Measurements from ENCODE around the gene GPR25.

Gene GPR25

GRCh38 chr1:200919386-200919785 is 46.6 kb downstream of the GPR25 start (continued):
- TF ChIP-seq, protein P1, sequence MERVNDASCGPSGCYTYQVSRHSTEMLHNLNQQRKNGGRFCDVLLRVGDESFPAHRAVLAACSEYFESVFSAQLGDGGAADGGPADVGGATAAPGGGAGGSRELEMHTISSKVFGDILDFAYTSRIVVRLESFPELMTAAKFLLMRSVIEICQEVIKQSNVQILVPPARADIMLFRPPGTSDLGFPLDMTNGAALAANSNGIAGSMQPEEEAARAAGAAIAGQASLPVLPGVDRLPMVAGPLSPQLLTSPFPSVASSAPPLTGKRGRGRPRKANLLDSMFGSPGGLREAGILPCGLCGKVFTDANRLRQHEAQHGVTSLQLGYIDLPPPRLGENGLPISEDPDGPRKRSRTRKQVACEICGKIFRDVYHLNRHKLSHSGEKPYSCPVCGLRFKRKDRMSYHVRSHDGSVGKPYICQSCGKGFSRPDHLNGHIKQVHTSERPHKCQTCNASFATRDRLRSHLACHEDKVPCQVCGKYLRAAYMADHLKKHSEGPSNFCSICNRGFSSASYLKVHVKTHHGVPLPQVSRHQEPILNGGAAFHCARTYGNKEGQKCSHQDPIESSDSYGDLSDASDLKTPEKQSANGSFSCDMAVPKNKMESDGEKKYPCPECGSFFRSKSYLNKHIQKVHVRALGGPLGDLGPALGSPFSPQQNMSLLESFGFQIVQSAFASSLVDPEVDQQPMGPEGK (tag by site-specific recombination; IDR thresholded peaks at IDR 0.05), result no peak
- no peak for TF ChIP-seq ZNF114 (tag by site-specific recombination; IDR thresholded peaks at IDR 0.05)
- no peak for TF ChIP-seq ZNF146 (tag by site-specific recombination; IDR thresholded peaks at IDR 0.05)
- TF ChIP-seq ZNF707 (tag by site-specific recombination; IDR thresholded peaks at IDR 0.05), result no peak
- no peak for TF ChIP-seq ZNF266 (tag by site-specific recombination; IDR thresholded peaks at IDR 0.05; ENCODE audit: low read depth)
- TF ChIP-seq ZNF239 (tag by site-specific recombination; IDR thresholded peaks at IDR 0.05), result no peak
- no peak for TF ChIP-seq ZNF670 (tag by site-specific recombination; IDR thresholded peaks at IDR 0.05; ENCODE audit: low read depth)
- no peak for TF ChIP-seq ZNF555 (tag by site-specific recombination; conservative IDR thresholded peaks at IDR 0.05)
- TF ChIP-seq BCL11B (tag by site-specific recombination; IDR thresholded peaks at IDR 0.05; ENCODE audit: low read depth), result no peak
- no peak for TF ChIP-seq ZBTB1 (tag by site-specific recombination; IDR thresholded peaks at IDR 0.05)

DNA sequence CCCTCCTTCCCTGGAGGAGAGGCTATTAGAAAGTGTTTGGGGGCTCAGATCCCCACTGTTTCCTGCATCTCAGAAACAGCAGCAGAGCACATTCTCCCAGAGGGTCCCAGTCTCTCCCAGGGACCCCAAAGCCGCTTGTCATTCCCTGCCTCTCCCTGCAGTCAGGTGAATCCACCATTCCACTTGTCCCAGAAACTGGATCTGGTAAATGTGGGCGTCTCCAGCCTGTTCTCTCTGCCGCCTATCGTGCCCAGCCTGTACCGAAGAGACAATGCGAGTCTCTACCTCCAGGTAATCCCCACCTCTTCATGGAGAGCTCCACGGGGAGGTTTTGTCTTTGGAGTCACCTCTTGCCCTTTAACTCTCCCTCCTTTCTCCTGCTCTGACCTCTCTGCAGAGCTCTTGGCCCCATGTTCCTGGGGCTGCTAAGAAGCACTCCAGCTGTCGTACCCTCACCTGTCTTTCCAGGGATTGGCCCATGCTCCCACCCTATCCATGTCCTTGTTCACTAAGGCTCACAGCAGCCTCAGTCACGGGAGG is 48.9 kb downstream of the GPR25 start:
- H3K4me1 ChIP-seq (ENCODE audit: control insufficient read depth, insufficient read depth, low read length), result no peaks in the 10 kb centered on the region
- ChIA-PET POLR2A (no interaction called here), CTCF (no interaction called here)
- H3K4me3 ChIP-seq (ENCODE audit: low read depth, low read length), result no peak overlapping the region
- H3K9me3 ChIP-seq (ENCODE audit: control insufficient read depth, insufficient read depth, low read depth, low read length), result no peaks in the 10 kb centered on the region
- no peak for TF ChIP-seq SETDB1 (IDR thresholded peaks at IDR 0.05; ENCODE audit: insufficient read length, low read length)
- TF ChIP-seq ZNF501 (tag by site-specific recombination; IDR thresholded peaks at IDR 0.05), result no peak
- no peak for TF ChIP-seq CTCF (tag by site-specific recombination; IDR thresholded peaks at IDR 0.05)
- TF ChIP-seq, protein P2, sequence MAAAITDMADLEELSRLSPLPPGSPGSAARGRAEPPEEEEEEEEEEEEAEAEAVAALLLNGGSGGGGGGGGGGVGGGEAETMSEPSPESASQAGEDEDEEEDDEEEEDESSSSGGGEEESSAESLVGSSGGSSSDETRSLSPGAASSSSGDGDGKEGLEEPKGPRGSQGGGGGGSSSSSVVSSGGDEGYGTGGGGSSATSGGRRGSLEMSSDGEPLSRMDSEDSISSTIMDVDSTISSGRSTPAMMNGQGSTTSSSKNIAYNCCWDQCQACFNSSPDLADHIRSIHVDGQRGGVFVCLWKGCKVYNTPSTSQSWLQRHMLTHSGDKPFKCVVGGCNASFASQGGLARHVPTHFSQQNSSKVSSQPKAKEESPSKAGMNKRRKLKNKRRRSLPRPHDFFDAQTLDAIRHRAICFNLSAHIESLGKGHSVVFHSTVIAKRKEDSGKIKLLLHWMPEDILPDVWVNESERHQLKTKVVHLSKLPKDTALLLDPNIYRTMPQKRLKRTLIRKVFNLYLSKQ (tag by site-specific recombination; IDR thresholded peaks at IDR 0.05; ENCODE audit: borderline replicate concordance), result no peak
- TF ChIP-seq, protein P3, sequence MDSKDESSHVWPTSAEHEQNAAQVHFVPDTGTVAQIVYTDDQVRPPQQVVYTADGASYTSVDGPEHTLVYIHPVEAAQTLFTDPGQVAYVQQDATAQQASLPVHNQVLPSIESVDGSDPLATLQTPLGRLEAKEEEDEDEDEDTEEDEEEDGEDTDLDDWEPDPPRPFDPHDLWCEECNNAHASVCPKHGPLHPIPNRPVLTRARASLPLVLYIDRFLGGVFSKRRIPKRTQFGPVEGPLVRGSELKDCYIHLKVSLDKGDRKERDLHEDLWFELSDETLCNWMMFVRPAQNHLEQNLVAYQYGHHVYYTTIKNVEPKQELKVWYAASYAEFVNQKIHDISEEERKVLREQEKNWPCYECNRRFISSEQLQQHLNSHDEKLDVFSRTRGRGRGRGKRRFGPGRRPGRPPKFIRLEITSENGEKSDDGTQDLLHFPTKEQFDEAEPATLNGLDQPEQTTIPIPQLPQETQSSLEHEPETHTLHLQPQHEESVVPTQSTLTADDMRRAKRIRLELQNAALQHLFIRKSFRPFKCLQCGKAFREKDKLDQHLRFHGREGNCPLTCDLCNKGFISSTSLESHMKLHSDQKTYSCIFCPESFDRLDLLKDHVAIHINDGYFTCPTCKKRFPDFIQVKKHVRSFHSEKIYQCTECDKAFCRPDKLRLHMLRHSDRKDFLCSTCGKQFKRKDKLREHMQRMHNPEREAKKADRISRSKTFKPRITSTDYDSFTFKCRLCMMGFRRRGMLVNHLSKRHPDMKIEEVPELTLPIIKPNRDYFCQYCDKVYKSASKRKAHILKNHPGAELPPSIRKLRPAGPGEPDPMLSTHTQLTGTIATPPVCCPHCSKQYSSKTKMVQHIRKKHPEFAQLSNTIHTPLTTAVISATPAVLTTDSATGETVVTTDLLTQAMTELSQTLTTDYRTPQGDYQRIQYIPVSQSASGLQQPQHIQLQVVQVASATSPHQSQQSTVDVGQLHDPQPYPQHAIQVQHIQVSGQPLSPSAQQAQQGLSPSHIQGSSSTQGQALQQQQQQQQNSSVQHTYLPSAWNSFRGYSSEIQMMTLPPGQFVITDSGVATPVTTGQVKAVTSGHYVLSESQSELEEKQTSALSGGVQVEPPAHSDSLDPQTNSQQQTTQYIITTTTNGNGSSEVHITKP (tag by site-specific recombination; IDR thresholded peaks at IDR 0.05), result no peak
- no peak for TF ChIP-seq ZNF354C (tag by site-specific recombination; IDR thresholded peaks at IDR 0.05; ENCODE audit: borderline replicate concordance, low read depth)
- TF ChIP-seq ZNF169 (tag by site-specific recombination; IDR thresholded peaks at IDR 0.05), result no peak
- TF ChIP-seq ZNF175 (tag by site-specific recombination; IDR thresholded peaks at IDR 0.05), result no peak
- TF ChIP-seq ZNF19 (tag by site-specific recombination; IDR thresholded peaks at IDR 0.05; ENCODE audit: low read depth), result no peak
- no peak for TF ChIP-seq ZNF23 (tag by site-specific recombination; IDR thresholded peaks at IDR 0.05; ENCODE audit: borderline replicate concordance)
- no peak for TF ChIP-seq ZNF121 (tag by site-specific recombination; IDR thresholded peaks at IDR 0.05)
- TF ChIP-seq ZIC2 (tag by site-specific recombination; IDR thresholded peaks at IDR 0.05), result no peak
- TF ChIP-seq OSR2 (tag by site-specific recombination; IDR thresholded peaks at IDR 0.05), result no peak
- TF ChIP-seq ZNF433 (tag by site-specific recombination; IDR thresholded peaks at IDR 0.05; ENCODE audit: low read depth), result no peak
- TF ChIP-seq ZNF324 (tag by site-specific recombination; IDR thresholded peaks at IDR 0.05), result no peak
- TF ChIP-seq ZNF837 (tag by site-specific recombination; IDR thresholded peaks at IDR 0.05), result no peak
- H3K36me3 ChIP-seq (ENCODE audit: control insufficient read depth in 2 of 2, insufficient read depth in 1 of 2, low read length in 2 of 2), result no peaks in the 10 kb centered on the region
- no peak overlapping the region for H3K27ac ChIP-seq (ENCODE audit: extremely low read depth, low read depth, low read length)
